ENCODE results near the gene COG2. TPM values are rescaled to one million over a fixed set of nuclear protein-coding genes. Genes with fewer than 3 reads are reported as not detected.

Gene COG2
- total and polyA plus RNA-seq, 2 of the 13 experiments (the other 11 are each of a cell fraction or from before 2014, with no cell fraction given) = 16.8 to 36.3 TPM

DNA sequence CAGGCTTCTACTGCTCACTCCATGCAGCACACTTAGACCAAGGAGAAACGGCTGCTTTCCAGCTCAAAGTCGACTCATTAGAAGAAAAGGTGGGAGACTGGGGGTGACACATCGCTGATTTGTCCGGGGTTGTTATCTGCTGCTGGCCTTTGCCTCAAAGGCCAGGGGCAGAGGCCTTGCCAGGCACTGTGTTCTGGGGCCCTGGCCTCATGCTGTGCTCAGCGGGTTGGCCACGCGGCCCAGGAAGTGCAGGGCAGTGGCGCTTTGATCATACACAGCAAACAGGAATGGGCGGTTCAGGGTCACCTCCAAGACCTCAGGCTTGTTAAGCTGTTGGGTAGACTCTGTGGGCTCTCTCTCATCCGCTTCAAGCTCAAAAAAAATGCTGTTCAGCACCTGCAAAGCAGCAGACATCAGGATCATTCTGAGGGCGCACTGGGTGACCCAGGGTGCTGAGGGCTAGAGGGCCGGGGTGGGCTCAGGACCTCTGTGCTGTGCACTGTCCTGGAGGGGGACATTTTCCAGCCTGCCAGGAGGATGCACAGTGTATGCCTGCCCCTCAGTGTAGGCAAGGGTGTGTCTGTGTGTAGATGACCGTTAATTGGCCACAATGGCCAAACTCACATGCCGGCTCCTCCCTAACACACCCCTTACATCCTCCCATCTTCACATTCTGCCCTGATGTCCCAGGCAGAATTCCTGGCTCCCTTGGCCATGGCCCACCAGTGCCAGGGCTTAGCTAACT, 60.8 kb downstream of the COG2 start (continued):
- TF ChIP-seq ZNF781 (CRISPR knock-in tag; IDR thresholded peaks at IDR 0.05; ENCODE audit: borderline replicate concordance, not compliant biosample characterization) (no peak), KDM1A (CRISPR knock-in tag; IDR thresholded peaks at IDR 0.05) (peak; percentile 66; the same call in 1 of the 2 replicates), ZBTB7B (CRISPR knock-in tag; IDR thresholded peaks at IDR 0.05) (peak; percentile 97), MEIS2 (CRISPR knock-in tag; IDR thresholded peaks at IDR 0.05) (peak; percentile 98), ZNF773 (CRISPR knock-in tag; IDR thresholded peaks at IDR 0.05; ENCODE audit: borderline replicate concordance) (0 out of 2 replicates have a peak, but pooled peaks have one; percentile 71), ZNF460 (CRISPR knock-in tag; IDR thresholded peaks at IDR 0.05; ENCODE audit: borderline replicate concordance) (no peak; the same call in 1 of the 2 replicates), NFYB (CRISPR knock-in tag; IDR thresholded peaks at IDR 0.05) (peak; percentile 52; the same call in 1 of the 2 replicates), AKAP8 (CRISPR knock-in tag; IDR thresholded peaks at IDR 0.05) (peak; percentile 95; the same call in 1 of the 2 replicates), SMARCC2 (IDR thresholded peaks at IDR 0.05) (no peak), SMAD9 (CRISPR knock-in tag; IDR thresholded peaks at IDR 0.05) (no peak), TP53 (CRISPR knock-in tag; conservative IDR thresholded peaks at IDR 0.05) (no peak; the same call in 1 of the 2 replicates), ZNF451 (CRISPR knock-in tag; IDR thresholded peaks at IDR 0.05) (peak; percentile 88), TOE1 (CRISPR knock-in tag; IDR thresholded peaks at IDR 0.05) (no peak)
- TF ChIP-seq, protein P1, sequence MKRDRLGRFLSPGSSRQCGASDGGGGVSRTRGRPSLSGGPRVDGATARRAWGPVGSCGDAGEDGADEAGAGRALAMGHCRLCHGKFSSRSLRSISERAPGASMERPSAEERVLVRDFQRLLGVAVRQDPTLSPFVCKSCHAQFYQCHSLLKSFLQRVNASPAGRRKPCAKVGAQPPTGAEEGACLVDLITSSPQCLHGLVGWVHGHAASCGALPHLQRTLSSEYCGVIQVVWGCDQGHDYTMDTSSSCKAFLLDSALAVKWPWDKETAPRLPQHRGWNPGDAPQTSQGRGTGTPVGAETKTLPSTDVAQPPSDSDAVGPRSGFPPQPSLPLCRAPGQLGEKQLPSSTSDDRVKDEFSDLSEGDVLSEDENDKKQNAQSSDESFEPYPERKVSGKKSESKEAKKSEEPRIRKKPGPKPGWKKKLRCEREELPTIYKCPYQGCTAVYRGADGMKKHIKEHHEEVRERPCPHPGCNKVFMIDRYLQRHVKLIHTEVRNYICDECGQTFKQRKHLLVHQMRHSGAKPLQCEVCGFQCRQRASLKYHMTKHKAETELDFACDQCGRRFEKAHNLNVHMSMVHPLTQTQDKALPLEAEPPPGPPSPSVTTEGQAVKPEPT (CRISPR knock-in tag; IDR thresholded peaks at IDR 0.05; ENCODE audit: low read depth) = peak; percentile 90
- TF ChIP-seq, protein P2, sequence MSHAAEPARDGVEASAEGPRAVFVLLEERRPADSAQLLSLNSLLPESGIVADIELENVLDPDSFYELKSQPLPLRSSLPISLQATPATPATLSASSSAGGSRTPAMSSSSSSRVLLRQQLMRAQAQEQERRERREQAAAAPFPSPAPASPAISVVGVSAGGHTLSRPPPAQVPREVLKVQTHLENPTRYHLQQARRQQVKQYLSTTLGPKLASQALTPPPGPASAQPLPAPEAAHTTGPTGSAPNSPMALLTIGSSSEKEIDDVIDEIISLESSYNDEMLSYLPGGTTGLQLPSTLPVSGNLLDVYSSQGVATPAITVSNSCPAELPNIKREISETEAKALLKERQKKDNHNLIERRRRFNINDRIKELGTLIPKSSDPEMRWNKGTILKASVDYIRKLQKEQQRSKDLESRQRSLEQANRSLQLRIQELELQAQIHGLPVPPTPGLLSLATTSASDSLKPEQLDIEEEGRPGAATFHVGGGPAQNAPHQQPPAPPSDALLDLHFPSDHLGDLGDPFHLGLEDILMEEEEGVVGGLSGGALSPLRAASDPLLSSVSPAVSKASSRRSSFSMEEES (CRISPR knock-in tag; IDR thresholded peaks at IDR 0.05) = peak; percentile 92
- TF ChIP-seq, protein P3, sequence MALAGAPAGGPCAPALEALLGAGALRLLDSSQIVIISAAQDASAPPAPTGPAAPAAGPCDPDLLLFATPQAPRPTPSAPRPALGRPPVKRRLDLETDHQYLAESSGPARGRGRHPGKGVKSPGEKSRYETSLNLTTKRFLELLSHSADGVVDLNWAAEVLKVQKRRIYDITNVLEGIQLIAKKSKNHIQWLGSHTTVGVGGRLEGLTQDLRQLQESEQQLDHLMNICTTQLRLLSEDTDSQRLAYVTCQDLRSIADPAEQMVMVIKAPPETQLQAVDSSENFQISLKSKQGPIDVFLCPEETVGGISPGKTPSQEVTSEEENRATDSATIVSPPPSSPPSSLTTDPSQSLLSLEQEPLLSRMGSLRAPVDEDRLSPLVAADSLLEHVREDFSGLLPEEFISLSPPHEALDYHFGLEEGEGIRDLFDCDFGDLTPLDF (CRISPR knock-in tag; IDR thresholded peaks at IDR 0.05) = peak; percentile 70
- TF ChIP-seq, protein P4, sequence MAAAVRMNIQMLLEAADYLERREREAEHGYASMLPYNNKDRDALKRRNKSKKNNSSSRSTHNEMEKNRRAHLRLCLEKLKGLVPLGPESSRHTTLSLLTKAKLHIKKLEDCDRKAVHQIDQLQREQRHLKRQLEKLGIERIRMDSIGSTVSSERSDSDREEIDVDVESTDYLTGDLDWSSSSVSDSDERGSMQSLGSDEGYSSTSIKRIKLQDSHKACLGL (CRISPR knock-in tag; IDR thresholded peaks at IDR 0.05) = peak; percentile 56; the same call in 1 of the 2 replicates
- TF ChIP-seq, protein P5, sequence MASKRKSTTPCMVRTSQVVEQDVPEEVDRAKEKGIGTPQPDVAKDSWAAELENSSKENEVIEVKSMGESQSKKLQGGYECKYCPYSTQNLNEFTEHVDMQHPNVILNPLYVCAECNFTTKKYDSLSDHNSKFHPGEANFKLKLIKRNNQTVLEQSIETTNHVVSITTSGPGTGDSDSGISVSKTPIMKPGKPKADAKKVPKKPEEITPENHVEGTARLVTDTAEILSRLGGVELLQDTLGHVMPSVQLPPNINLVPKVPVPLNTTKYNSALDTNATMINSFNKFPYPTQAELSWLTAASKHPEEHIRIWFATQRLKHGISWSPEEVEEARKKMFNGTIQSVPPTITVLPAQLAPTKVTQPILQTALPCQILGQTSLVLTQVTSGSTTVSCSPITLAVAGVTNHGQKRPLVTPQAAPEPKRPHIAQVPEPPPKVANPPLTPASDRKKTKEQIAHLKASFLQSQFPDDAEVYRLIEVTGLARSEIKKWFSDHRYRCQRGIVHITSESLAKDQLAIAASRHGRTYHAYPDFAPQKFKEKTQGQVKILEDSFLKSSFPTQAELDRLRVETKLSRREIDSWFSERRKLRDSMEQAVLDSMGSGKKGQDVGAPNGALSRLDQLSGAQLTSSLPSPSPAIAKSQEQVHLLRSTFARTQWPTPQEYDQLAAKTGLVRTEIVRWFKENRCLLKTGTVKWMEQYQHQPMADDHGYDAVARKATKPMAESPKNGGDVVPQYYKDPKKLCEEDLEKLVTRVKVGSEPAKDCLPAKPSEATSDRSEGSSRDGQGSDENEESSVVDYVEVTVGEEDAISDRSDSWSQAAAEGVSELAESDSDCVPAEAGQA (IDR thresholded peaks at IDR 0.05; ENCODE audit: low read depth) = peak; percentile 71; the same call in 1 of the 2 replicates
- TF ChIP-seq, protein P5 (CRISPR knock-in tag; IDR thresholded peaks at IDR 0.05; ENCODE audit: borderline replicate concordance) = no peak
